ENCODE data around the gene THOC2.
"Not testable (repeated sequence)": the region's sequence is repeated elsewhere in the genome, so short reads cannot be mapped to it uniquely, and the experiment has no call there.

The THOC2 gene, protein sequence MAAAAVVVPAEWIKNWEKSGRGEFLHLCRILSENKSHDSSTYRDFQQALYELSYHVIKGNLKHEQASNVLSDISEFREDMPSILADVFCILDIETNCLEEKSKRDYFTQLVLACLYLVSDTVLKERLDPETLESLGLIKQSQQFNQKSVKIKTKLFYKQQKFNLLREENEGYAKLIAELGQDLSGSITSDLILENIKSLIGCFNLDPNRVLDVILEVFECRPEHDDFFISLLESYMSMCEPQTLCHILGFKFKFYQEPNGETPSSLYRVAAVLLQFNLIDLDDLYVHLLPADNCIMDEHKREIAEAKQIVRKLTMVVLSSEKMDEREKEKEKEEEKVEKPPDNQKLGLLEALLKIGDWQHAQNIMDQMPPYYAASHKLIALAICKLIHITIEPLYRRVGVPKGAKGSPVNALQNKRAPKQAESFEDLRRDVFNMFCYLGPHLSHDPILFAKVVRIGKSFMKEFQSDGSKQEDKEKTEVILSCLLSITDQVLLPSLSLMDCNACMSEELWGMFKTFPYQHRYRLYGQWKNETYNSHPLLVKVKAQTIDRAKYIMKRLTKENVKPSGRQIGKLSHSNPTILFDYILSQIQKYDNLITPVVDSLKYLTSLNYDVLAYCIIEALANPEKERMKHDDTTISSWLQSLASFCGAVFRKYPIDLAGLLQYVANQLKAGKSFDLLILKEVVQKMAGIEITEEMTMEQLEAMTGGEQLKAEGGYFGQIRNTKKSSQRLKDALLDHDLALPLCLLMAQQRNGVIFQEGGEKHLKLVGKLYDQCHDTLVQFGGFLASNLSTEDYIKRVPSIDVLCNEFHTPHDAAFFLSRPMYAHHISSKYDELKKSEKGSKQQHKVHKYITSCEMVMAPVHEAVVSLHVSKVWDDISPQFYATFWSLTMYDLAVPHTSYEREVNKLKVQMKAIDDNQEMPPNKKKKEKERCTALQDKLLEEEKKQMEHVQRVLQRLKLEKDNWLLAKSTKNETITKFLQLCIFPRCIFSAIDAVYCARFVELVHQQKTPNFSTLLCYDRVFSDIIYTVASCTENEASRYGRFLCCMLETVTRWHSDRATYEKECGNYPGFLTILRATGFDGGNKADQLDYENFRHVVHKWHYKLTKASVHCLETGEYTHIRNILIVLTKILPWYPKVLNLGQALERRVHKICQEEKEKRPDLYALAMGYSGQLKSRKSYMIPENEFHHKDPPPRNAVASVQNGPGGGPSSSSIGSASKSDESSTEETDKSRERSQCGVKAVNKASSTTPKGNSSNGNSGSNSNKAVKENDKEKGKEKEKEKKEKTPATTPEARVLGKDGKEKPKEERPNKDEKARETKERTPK (N-terminal part only)

GRCh38 chrX:123732670-123733363 lies at the start of gene THOC2:
TSS of gene THOC2 (minus strand) at chrX:123733052. CDS start at chrX:123733022, 30 bp downstream.
- DNase-seq (ENCODE audit: low read depth) = peak; percentile 67

DNA sequence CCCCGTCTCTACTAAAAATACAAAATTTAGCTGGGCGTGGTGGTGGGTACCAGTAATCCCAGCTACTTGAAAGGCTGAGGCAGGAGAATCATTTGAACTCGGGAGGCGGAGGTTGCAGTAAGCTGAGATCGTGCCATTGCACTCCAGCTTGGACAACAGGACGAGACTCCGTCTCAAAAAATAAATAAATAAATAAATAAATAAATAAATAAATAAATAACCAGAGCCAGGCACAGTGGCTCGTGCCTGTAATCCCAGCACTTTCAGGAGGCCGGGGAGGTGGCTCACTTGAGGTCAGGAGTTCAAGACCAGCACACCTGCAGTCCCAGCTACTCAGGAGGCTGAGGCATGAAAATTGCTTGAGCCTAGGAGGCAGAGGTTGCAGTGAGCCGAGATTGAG lies 48.9 kb upstream of the THOC2 start:
- not testable (repeated sequence) for DNase-seq (ENCODE audit: low read depth)

GRCh38 chrX:123779908-123780396 lies 47.1 kb upstream of the THOC2 start:
- DNase-seq (ENCODE audit: low read depth) = no peak

DNA sequence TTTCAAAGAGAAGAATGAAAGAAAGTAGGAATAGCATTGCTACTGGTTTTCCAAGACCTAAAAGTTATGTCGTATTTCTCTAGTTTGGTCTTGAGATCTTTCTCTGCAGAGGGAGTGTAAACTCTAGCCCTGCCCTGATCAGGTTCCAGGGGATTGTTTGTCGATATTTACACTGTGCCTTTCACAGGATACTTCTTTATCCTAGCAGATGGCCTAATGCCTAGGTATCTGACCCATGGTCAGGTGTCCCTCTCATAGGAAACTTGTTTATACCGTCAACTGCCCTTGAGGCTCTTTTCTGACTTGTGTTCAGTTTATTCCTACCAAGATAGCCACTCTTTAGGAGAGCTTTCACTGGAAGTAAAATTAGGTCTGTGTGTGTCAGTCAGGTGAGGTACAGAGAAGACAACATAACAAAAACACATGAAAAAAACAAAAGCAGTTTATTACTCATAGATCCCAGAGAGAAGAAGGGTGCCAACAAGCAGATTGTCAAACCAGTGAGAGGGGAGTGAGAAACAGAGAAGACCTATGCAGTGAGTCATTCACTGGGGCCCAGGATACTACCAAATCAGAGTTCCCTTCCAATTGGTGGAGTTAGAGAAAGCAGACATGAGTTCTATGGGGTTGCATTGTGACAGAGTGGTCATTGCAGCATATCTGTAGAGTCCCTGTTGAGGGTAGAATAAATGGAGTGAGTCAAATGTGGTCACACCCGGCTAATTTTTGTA lies 40.6 kb upstream of the THOC2 start:
- DNase-seq (ENCODE audit: low read depth) = no peak

- no peak for DNase-seq (ENCODE audit: low read depth)
These were observed 38.7 kb upstream of the THOC2 start for GRCh38 chrX:123771449-123772064.

DNA sequence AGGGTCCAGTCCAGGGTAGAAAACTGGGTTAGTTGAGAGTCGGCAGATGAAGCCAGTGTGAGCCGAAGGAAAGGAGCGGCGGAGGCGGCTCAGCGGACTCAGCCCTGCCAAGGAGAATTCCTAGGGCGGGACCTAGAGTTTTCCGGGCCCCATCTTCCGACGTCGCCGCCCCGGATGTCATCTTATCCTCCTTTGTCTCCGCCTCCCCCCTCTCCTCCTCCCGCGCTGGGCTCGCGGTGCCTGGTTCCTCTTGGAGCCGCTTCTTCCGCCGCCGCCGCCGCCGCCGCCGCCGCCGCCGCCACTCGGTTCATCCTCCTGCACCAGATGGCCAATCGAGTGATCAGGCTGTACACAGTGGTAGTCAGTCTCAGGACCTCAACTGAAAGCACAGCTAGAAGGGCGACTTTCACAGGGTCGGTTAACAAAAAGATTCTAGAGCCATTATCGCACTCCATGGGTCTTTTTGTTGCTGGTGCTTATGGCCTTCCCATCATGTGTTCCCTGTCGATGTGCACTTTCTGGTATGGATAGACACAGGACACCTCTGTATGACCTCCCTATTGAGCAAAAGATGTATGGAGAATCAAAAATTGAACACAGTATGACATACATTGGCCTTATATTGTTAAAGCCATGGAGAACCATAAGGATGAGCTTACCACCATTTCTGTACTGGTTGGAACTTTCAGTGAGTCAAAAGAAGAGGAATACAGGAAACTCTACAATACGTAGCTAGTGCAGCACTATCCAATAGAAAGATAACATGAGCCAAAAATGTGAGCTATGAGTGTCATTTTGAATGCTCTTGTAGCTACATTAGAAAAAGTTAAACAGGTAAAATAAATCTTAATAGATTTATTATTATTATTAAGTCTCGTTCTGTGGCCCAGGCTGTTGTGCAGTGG lies 32.4 kb upstream of the THOC2 start:
- peak; percentile 57 for DNase-seq (ENCODE audit: low read depth)

DNA sequence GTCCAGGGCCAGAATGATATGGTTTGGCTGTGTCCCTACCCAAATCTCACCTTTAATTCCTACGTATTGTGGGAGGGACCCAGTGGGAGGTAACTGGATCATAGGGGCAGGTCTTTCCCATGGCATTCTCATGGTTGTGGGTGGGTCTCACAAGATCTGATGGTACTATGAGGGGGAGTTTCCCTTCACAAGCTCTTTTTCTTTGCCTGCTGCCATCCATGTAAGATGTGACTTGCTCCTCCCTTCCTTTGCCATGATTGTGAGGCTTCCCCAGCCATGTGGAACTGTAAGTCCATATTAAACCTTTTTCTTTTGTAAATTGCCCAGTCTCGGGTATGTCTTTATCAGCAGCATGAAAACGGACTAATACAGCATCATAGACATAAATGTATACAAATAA lies 27.0 kb upstream of the THOC2 start:
- not testable (repeated sequence) for DNase-seq (ENCODE audit: low read depth)

DNA sequence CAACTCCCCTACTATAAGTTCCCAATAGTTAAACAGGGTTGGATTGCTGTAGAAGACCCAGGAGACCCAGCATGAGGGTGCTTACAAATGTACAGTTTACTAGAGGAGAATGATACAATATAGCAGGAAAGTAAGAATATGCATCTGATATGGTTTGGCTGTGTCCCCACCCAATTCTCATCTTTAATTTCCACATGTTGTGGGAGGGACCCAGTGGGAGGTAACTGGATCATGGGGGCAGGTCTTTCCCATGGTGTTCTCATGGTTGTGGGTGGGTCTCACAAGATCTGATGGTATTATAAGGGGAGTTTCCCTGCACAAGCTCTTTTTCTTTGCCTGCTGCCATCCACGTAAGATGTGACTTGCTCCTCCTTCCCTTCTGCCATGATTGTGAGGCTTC lies 24.9 kb upstream of the THOC2 start:
- not testable (repeated sequence) for DNase-seq (ENCODE audit: low read depth)

GRCh38 chrX:123756320-123756719 lies 23.5 kb upstream of the THOC2 start:
- no peak for DNase-seq (ENCODE audit: low read depth)

DNA sequence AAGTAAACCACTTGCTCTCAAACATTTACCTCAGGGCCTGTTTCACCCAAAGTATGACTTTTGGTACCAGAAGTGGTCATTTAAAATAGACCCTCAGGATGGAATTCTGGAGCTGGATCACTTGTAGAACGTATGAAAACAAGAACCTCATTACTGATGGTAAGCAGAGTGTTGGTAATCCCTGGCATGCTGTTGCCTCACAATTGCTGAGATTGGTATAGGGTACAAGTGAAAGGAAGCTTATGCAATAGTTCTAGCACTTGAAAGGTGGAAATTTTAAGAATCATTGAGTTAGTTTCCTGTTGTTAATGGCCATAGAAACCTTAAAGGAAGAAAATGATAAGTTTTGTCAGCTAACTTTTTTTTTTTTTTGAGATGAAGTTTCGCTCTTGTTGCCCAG lies 22.3 kb upstream of the THOC2 start:
- DNase-seq (ENCODE audit: low read depth) = no peak

DNA sequence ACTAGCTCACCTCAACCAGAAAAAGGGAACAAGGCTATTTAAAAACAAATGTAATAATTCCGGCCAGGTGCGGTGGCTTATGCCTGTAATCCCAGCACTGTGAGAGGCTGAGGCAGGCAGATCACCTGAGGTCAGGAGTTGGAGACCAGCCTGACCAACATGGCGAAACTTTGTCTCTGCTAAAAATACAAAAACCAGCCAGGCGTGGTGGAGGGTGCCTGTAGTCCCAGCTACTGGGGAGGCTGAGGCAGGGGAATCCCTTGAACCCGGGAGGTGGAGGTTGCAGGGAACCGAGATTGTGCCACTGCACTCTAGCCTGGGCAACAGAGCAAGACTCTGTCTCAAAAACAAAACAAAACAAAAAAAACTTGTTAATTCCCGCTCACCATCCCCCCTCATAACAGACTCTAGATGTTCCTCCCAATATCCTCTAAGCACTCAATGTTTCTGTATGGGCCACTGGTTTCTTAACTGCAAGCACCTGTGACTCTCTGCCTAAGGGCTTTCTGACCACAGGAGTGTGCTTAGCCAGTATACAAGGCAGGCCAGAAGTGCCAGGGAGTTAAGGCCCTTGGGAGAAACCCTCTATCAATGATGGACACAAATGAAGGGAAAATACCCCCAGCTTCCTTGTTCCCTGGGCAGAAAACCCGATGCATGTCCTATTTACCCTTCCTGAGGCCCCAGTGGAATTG lies 21.0 kb upstream of the THOC2 start:
- DNase-seq (ENCODE audit: low read depth) = no peak

DNA sequence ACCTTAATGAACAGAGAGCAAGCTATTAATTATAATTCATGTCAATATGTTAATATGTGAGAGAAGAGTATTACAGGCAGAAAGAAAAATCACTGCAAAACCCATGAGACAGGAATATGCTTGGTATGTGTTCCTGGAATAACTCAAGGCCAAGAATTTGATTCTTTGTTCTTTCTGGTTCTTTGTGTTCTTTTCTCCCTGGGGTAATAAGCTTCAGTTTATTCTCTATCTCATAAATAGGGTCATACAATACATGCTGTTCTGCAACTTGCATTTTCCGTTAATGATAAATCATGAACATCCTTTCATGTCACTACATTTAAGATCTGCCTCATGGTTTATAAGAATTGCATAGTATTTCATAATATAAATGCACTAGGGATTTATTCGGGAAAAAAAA lies 16.8 kb upstream of the THOC2 start:
- DNase-seq (ENCODE audit: low read depth) = no peak

DNA sequence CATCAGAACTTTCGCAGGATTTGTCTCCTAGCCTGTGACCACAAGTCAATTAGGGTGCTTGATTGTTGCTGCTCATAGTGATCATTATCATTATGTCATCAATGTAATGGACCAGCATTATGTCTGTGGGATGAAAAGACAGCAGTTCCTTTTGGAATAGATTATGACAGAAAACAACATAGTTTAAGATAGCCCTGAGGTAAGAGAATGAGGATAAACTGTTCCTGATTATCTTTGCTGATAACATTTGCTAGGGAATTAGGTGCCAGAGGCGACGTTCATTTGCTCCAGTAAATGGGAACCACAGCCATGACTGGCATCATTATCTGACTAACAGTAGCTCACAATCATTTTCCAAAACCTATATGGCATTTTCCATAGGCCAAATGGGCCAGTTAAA lies 12.7 kb upstream of the THOC2 start:
- DNase-seq (ENCODE audit: low read depth) = no peak

DNA sequence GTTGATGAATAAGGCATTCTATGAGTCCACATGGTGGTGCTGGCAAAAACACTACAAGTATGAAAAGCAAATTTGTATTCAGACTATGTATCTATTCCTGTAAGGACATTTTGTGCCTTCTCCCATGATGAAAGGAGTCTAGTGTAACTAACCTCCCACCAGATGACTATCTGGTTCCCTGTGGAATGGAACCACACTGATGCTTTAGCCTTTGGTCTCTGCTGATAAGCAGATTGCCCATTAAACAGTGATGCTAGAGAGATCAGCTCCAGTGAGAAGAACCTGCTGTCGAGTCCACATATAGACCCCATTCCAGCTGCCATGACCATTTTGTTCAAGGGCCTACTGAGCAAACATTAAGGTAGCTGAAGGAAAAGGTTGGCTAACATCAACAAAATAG lies 10.5 kb upstream of the THOC2 start:
- no peak for DNase-seq (ENCODE audit: low read depth)

- no peak for DNase-seq (ENCODE audit: low read depth)
These were observed 9.6 kb upstream of the THOC2 start for GRCh38 chrX:123742440-123742839.

GRCh38 chrX:123740536-123740935 lies 7.7 kb upstream of the THOC2 start:
- DNase-seq (ENCODE audit: low read depth) = no peak

- no peak for DNase-seq (ENCODE audit: low read depth)
These were observed 7.2 kb upstream of the THOC2 start for GRCh38 chrX:123740006-123740405.

- no peak for DNase-seq (ENCODE audit: low read depth)
These were observed 6.6 kb upstream of the THOC2 start for GRCh38 chrX:123739474-123739873.

All from activated T-cell treated with anti-CD3 and anti-CD28 coated beads for 48 hours (primary cell).